SK-N-SH treated with all-trans-retinoic acid at 6 μM for 48 hours (cell line): ENCODE data around the gene PPBP.

Experiments used
- ARNTL ChIP-seq: fragments of 450-650 bp; formaldehyde crosslinking; IDR thresholded peaks from 2 replicates; pipeline ENCODE4 v1.5.0; 2020; ENCODE audit warnings: low read depth, mild to moderate bottlenecking, moderate library complexity, borderline replicate concordance
- BACH2 ChIP-seq: fragments of 250-450 bp; sonication (Bioruptor Pico); IDR thresholded peaks from 2 replicates; pipeline ENCODE4 v1.9.0; 2021; ENCODE audit warnings: mild to moderate bottlenecking, borderline replicate concordance
- PPARA ChIP-seq: fragments of 250-450 bp; sonication (Bioruptor Pico); IDR thresholded peaks from 2 replicates; pipeline ENCODE4 v1.5.0; 2020; ENCODE audit warnings: mild to moderate bottlenecking, borderline replicate concordance
- ZFP3 ChIP-seq: fragments of 250-450 bp; sonication (Bioruptor Pico); IDR thresholded peaks from 2 replicates; pipeline ENCODE4 v1.5.0; 2020; ENCODE audit warnings: mild to moderate bottlenecking, moderate library complexity
- TF ChIP-seq, protein P1 (sequence below): fragments of 250-450 bp; sonication (Bioruptor Pico); IDR thresholded peaks from 2 replicates; pipeline ENCODE4 v1.5.0; 2020; ENCODE audit warnings: mild to moderate bottlenecking, moderate library complexity
- TF ChIP-seq, protein P2 (sequence below): fragments of 250-450 bp; sonication (Bioruptor Pico); IDR thresholded peaks from 2 replicates; pipeline ENCODE4 v1.5.1; 2020; ENCODE audit warnings: low read depth, mild to moderate bottlenecking, moderate library complexity

- no peak for TF ChIP-seq PPARA (CRISPR knock-in tag)
- TF ChIP-seq, protein P1, sequence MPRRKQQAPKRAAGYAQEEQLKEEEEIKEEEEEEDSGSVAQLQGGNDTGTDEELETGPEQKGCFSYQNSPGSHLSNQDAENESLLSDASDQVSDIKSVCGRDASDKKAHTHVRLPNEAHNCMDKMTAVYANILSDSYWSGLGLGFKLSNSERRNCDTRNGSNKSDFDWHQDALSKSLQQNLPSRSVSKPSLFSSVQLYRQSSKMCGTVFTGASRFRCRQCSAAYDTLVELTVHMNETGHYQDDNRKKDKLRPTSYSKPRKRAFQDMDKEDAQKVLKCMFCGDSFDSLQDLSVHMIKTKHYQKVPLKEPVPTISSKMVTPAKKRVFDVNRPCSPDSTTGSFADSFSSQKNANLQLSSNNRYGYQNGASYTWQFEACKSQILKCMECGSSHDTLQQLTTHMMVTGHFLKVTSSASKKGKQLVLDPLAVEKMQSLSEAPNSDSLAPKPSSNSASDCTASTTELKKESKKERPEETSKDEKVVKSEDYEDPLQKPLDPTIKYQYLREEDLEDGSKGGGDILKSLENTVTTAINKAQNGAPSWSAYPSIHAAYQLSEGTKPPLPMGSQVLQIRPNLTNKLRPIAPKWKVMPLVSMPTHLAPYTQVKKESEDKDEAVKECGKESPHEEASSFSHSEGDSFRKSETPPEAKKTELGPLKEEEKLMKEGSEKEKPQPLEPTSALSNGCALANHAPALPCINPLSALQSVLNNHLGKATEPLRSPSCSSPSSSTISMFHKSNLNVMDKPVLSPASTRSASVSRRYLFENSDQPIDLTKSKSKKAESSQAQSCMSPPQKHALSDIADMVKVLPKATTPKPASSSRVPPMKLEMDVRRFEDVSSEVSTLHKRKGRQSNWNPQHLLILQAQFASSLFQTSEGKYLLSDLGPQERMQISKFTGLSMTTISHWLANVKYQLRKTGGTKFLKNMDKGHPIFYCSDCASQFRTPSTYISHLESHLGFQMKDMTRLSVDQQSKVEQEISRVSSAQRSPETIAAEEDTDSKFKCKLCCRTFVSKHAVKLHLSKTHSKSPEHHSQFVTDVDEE (CRISPR knock-in tag): no peak
- TF ChIP-seq BACH2 (CRISPR knock-in tag): no peak
- TF ChIP-seq ARNTL: no peak
- TF ChIP-seq, protein P2, sequence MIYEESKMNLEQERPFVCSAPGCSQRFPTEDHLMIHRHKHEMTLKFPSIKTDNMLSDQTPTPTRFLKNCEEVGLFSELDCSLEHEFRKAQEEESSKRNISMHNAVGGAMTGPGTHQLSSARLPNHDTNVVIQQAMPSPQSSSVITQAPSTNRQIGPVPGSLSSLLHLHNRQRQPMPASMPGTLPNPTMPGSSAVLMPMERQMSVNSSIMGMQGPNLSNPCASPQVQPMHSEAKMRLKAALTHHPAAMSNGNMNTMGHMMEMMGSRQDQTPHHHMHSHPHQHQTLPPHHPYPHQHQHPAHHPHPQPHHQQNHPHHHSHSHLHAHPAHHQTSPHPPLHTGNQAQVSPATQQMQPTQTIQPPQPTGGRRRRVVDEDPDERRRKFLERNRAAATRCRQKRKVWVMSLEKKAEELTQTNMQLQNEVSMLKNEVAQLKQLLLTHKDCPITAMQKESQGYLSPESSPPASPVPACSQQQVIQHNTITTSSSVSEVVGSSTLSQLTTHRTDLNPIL (CRISPR knock-in tag): no peak
- TF ChIP-seq ZFP3 (CRISPR knock-in tag): no peak
Measured at GRCh38 chr4:73964862-73965611, 23.0 kb downstream of the PPBP start.
